K562 (cell line): Measurements from ENCODE around the gene ZNRF1. TPM values are rescaled to one million over a fixed set of nuclear protein-coding genes. Genes with fewer than 3 reads are reported as not detected.

Experiments
- ATF7 ChIP-seq: fragments of 450-650 bp; IDR thresholded peaks from 2 replicates; pipeline ENCODE4 v1.7.1; 2014; ENCODE audit warnings: mild to moderate bottlenecking, moderate library complexity
- CREB5 ChIP-seq: fragments of 250-450 bp; sonication (Bioruptor Pico); IDR thresholded peaks from 2 replicates; pipeline ENCODE4 v1.5.0; 2020; ENCODE audit warnings: mild to moderate bottlenecking
- E2F1 ChIP-seq: sonication (generic); formaldehyde crosslinking; IDR thresholded peaks from 2 replicates; pipeline ENCODE4 v1.8.1; 2023; ENCODE audit warnings: mild to moderate bottlenecking, missing genetic modification reagents, moderate library complexity
- JUN ChIP-seq, 2 experiments: sonication (generic) in 1 of 2; formaldehyde crosslinking in 1 of 2; IDR thresholded peaks; 2 replicates each; pipeline versions ENCODE4 v1.6.1 to v1.8.0; 2012 to 2022; ENCODE audit warnings: borderline replicate concordance in 2 of 2, mild to moderate bottlenecking in 2 of 2, improper control_type of control experiment in 1 of 2, low read depth in 1 of 2, low read length in 1 of 2, missing genetic modification reagents in 1 of 2
- KDM2B ChIP-seq: fragments of 250-450 bp; sonication (Bioruptor Pico); IDR thresholded peaks from 2 replicates; pipeline ENCODE4 v1.8.0; 2021; ENCODE audit warnings: mild to moderate bottlenecking, moderate library complexity
- NKRF ChIP-seq: fragments of 450-650 bp; IDR thresholded peaks from 2 replicates; pipeline ENCODE4 v1.6.1; 2016; ENCODE audit warnings: borderline replicate concordance
- PHF21A ChIP-seq: fragments of 450-650 bp; IDR thresholded peaks from 2 replicates; pipeline ENCODE4 v1.6.1; 2017; ENCODE audit warnings: low read depth, borderline replicate concordance
- PKNOX1 ChIP-seq: fragments of 450-650 bp; IDR thresholded peaks from 2 replicates; pipeline ENCODE4 v1.6.1; 2016
- PRDM10 ChIP-seq: fragments of 450-650 bp; IDR thresholded peaks from 2 replicates; pipeline ENCODE4 v1.6.1; 2018; ENCODE audit not compliant: partially characterized antibody
- PRPF4 ChIP-seq: fragments of 200-400 bp; formaldehyde crosslinking; IDR thresholded peaks from one replicate; pipeline ENCODE4 v1.6.1; 2017; ENCODE audit warnings: low read length, low read depth, mild to moderate bottlenecking; ENCODE audit not compliant: insufficient read depth, poor library complexity, severe bottlenecking
- RB1 ChIP-seq: fragments of 450-650 bp; IDR thresholded peaks from 2 replicates; pipeline ENCODE4 v1.6.1; 2017; ENCODE audit warnings: low read depth, mild to moderate bottlenecking
- RBBP5 ChIP-seq: fragments of 200-600 bp; sonication (generic); IDR thresholded peaks from 2 replicates; pipeline ENCODE4 v1.6.1; 2012; ENCODE audit warnings: borderline replicate concordance, mild to moderate bottlenecking, low read length, control low read depth, inconsistent platforms; ENCODE audit not compliant: insufficient read depth, poor library complexity, severe bottlenecking
- polyA plus RNA-seq, 8 experiments: library from polyadenylated mRNA; depleted of rRNA in 4 of 8; stranded (reverse) in 5 of 8; unstranded in 3 of 8; fragments of >200 nt; fragmentation: Nextera tagmentation in 2 of 8; fragmentation: Illumina TruSeq in 1 of 8; extraction: Ambion mirVana in 2 of 8; extraction: Trizol in 1 of 8; gene quantifications; 2 replicates each; pipeline versions ENCODE4 v1.2.1 to v1.2.3, GENCODE V29; 2011 to 2014; ENCODE audit warnings: inconsistent platforms in 1 of 8, missing spikeins in 1 of 8
- total RNA-seq, 7 experiments: library from RNA; depleted of rRNA in 6 of 7; stranded (reverse); fragments of >200 nt in 6 of 7; fragmentation: Illumina TruSeq in 2 of 7; extraction: Trizol in 2 of 7; gene quantifications; 2 replicates each; pipeline versions ENCODE4 v1.2.1 to v1.2.3, GENCODE V29; 2011 to 2021; ENCODE audit warnings: low replicate concordance in 1 of 7

ZNRF1 gene
- total and polyA plus RNA-seq, 9 of the 15 experiments (the other 6 are each of a cell fraction or from before 2014, with no cell fraction given): 9.5 to 37.7 (median 20.0) TPM

- peak; percentile 45 for TF ChIP-seq PRDM10
- TF ChIP-seq ATF7: peak; percentile 73
- TF ChIP-seq PKNOX1: no peak; the same call in 1 of the 2 replicates
- peak; percentile 74; the same call in 1 of the 2 replicates for TF ChIP-seq KDM2B (CRISPR knock-in tag)
- TF ChIP-seq PRPF4: no peak
- TF ChIP-seq RBBP5: peak; percentile 84
- TF ChIP-seq NKRF: peak; percentile 24; the same call in 1 of the 2 replicates
- TF ChIP-seq CREB5 (CRISPR knock-in tag): no peak
- TF ChIP-seq PHF21A: peak; percentile 71; the same call in 1 of the 2 replicates
- peak; percentile 82 for TF ChIP-seq E2F1 (CRISPR knock-in tag)
- peak; percentile 96 for TF ChIP-seq RB1
- TF ChIP-seq JUN (IDR thresholded peaks at IDR 0.05; ENCODE audit: borderline replicate concordance, low read depth, low read length): 0 out of 2 replicates have a peak, but pooled peaks have one; percentile 25
- TF ChIP-seq JUN (CRISPR knock-in tag; IDR thresholded peaks at IDR 0.05; ENCODE audit: borderline replicate concordance): no peak
Observed at GRCh38 chr16:75148311-75149195, 149.7 kb downstream of the ZNRF1 start, which contains the start of gene ZFP1 (continued).
